GM12891 (cell line): ENCODE results near the gene ZDHHC14.
"Not testable (repeated sequence)": the region's sequence is repeated elsewhere in the genome, so short reads cannot be mapped to it uniquely, and the experiment has no call there.

Experiments used
- DNase-seq: peaks from one replicate; pipeline ENCODE4 v3.0.0; 2011; ENCODE audit warnings: low spot score; ENCODE audit not compliant: insufficient read length
- FAIRE-seq: peaks from 2 replicates; lab custom pipeline; 2011; peaks lifted over from hg19 to GRCh38; lab: Jason Lieb, UNC
- PAX5 ChIP-seq: IDR thresholded peaks from 2 replicates; pipeline ENCODE4 v1.6.1; 2011; ENCODE audit warnings: low read length, moderate library complexity, mild to moderate bottlenecking; ENCODE audit not compliant: insufficient read depth, severe bottlenecking
- POLR2A ChIP-seq: IDR thresholded peaks from 2 replicates; pipeline ENCODE4 v1.6.1; 2011; ENCODE audit warnings: low read depth, low read length, control low read depth
- POLR2AphosphoS5 ChIP-seq: IDR thresholded peaks from 2 replicates; pipeline ENCODE4 v1.6.1; 2011; ENCODE audit warnings: low read depth, low read length, control low read depth
- POU2F2 ChIP-seq: IDR thresholded peaks from 2 replicates; pipeline ENCODE4 v1.6.1; 2011; ENCODE audit warnings: low read depth, mild to moderate bottlenecking, control low read depth, low read length, moderate library complexity
- SPI1 ChIP-seq: IDR thresholded peaks from 2 replicates; pipeline ENCODE4 v1.6.1; 2011; ENCODE audit warnings: low read depth, low read length, control low read depth
- TAF1 ChIP-seq: IDR thresholded peaks from 2 replicates; pipeline ENCODE4 v1.6.1; 2011; ENCODE audit warnings: low read depth, low read length, control low read depth

Gene ZDHHC14

GRCh38 chr6:157402996-157403685, 22.2 kb downstream of the ZDHHC14 start:
- FAIRE-seq (no peak), DNase-seq (no peak)
- no peak for TF ChIP-seq TAF1
- TF ChIP-seq POU2F2 = no peak
- TF ChIP-seq POLR2A = no peak
- no peak for TF ChIP-seq SPI1

DNA sequence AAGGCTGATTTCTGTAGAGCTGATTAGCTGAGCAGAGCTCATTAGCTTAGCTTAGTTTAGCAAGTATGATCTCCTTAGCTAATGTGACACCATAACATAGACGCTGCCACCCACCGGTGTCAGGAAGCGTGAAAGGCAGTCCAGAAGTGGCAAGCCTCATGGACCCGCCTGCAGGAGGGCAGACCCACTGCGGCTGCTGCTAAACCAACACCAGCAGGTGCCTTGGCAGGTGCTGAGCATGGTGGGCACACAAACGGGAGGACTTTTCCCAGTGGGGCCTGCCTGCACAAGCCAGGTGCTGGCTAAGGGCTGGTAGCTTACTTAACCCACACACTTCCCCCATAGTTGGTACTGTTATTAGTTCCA, 22.7 kb downstream of the ZDHHC14 start:
- DNase-seq = no peak
- TF ChIP-seq PAX5 (no peak), POLR2A (no peak), POLR2AphosphoS5 (no peak), SPI1 (no peak), TAF1 (no peak), POU2F2 (no peak)
- FAIRE-seq = no peak

DNA sequence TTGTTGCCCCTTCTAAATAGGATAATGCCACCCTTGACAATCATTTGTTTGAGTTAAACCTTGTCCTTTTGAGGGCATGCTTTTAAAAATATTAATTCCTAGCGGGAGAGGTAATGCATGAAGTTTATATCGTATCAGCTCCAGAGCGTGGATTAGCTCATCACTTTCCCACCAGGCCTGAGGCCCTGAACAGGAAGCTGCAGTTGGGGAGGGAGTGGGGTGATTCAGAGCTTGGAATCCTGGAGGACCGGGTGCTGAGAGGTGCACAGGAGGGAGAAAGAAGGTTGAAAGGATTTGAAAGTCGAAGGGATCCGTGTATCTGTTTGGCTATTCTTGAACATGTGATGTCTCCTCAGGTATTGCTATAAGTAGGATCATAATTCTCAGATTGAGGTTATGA, 25.0 kb downstream of the ZDHHC14 start:
- FAIRE-seq (no peak), DNase-seq (no peak)
- no peak for TF ChIP-seq POLR2AphosphoS5
- TF ChIP-seq POLR2A = no peak
- no peak for TF ChIP-seq PAX5
- TF ChIP-seq TAF1 = no peak
- TF ChIP-seq POU2F2 = no peak
- TF ChIP-seq SPI1 = no peak

DNA sequence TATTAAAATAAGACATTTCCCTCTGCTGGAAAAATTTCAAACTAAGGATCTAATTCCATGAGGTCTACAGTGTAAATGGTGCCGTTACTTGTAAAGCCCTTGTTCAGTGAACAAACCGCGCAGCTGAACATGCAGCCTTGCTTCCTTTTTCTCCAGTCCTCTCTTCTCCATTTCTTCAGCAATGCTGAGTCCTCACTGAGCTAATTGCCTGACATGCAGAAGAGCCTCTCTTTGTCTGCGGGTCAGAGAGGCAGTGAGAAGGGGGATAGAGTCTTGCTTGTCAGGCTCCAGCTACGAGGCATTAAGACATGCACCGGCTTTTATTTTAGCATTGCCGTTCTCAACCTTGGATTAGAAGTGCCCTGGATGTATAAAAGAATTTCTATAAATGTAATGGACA, 25.7 kb downstream of the ZDHHC14 start:
- DNase-seq (no peak), FAIRE-seq (no peak)
- TF ChIP-seq TAF1 (no peak), PAX5 (no peak), SPI1 (no peak), POLR2A (no peak), POLR2AphosphoS5 (no peak), POU2F2 (no peak)

- FAIRE-seq (no peak), DNase-seq (no peak)
- no peak for TF ChIP-seq PAX5
- TF ChIP-seq SPI1 = no peak
- TF ChIP-seq POU2F2 = no peak
- TF ChIP-seq POLR2AphosphoS5 = no peak
- no peak for TF ChIP-seq POLR2A
- TF ChIP-seq TAF1 = no peak
Observed at GRCh38 chr6:157407646-157408045, 26.7 kb downstream of the ZDHHC14 start.

DNA sequence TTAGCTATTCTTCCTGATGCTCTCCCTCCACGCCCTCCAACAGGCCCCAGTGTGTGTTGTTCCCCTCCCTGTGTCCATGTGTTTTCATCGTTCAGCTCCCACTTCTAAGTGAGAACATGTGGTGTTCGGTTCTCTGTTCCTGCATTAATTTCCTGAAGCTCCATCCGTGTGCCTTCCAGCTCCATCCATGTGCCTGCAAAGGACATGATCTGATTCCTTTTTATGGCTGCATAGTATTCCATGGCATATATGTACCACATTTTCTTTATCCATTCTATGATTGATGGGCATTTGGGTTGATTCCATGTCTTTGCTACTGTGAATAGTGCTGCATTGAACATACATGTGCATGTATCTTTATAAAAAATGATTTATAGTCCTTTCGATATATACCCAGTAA, 27.4 kb downstream of the ZDHHC14 start:
- not testable (repeated sequence) for DNase-seq, FAIRE-seq

DNA sequence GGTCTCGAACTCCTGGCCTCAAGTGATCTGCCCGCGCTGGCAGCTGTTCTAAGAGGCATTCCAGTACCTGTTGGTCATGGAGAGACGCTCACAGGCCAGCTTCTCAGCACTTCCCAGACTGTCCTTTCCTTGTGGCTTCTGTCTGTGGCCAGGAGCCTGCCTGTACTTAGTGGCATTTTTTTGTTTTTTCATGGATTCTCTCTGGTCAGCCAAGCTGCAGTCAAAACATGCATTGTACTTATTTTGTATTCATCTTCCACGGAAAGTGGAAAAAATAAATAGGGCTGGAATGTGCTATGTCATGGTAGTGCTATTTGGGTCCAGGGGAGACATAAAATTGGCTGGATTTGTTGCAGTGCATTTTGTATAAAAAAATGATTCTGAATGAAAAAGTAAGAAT, 29.1 kb downstream of the ZDHHC14 start:
- FAIRE-seq (no peak), DNase-seq (no peak)
- TF ChIP-seq PAX5 (no peak), POLR2A (no peak), POU2F2 (no peak), TAF1 (no peak)

GRCh38 chr6:157411368-157411767, 30.4 kb downstream of the ZDHHC14 start:
- DNase-seq (no peak), FAIRE-seq (no peak)
- TF ChIP-seq PAX5 = no peak

- no peak for TF ChIP-seq SPI1
- no peak for TF ChIP-seq TAF1
- TF ChIP-seq POLR2A = no peak
- no peak for TF ChIP-seq PAX5
- no peak for TF ChIP-seq POU2F2
- TF ChIP-seq POLR2AphosphoS5 = no peak
- no peak for DNase-seq
- no peak for FAIRE-seq
Observed at GRCh38 chr6:157412791-157413190, 31.8 kb downstream of the ZDHHC14 start.

- DNase-seq (no peak), FAIRE-seq (no peak)
- TF ChIP-seq SPI1 (no peak), POLR2AphosphoS5 (no peak), POLR2A (no peak), PAX5 (no peak), POU2F2 (no peak), TAF1 (no peak)
Observed at GRCh38 chr6:157420497-157420896, 39.5 kb downstream of the ZDHHC14 start.

- DNase-seq = no peak
- TF ChIP-seq POU2F2 (no peak), POLR2A (no peak), PAX5 (no peak), TAF1 (no peak), SPI1 (no peak)
- no peak for FAIRE-seq
Observed at GRCh38 chr6:157424491-157425020, 43.6 kb downstream of the ZDHHC14 start.

DNA sequence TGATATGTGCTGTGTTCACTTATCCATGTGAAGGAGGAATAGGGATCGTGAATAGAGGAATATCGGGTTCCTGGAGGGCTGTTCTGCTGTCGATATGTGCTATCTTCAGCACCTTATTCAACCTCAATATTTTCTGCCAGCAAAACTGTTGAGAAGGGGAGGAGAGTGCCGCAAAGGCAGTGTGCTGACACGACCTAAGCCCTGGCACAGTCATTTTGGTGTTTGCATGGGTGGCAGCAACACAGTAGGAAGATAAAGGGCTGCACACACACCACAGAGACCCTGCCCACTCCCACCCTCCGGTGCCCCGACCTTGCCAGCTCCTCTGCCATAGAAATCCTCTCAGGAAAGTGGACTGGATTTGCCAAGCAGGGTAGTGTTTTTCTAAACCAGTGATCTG, 47.0 kb downstream of the ZDHHC14 start:
- no peak for FAIRE-seq
- no peak for TF ChIP-seq TAF1
- TF ChIP-seq POU2F2 = no peak
- TF ChIP-seq POLR2AphosphoS5 = no peak
- no peak for TF ChIP-seq POLR2A

More for the DNA sequence above, 47.0 kb downstream of the ZDHHC14 start:
- DNase-seq = no peak
